Middle frontal gyrus (tissue), 1 donor: ENCODE data around the gene ENOPH1.

Experiments used
- DNase-seq: peaks from one replicate; pipeline ENCODE4 v3.0.0-alpha.2; 2015; ENCODE audit warnings: low spot score; ENCODE audit errors: extremely low spot score

ENOPH1 gene

DNA sequence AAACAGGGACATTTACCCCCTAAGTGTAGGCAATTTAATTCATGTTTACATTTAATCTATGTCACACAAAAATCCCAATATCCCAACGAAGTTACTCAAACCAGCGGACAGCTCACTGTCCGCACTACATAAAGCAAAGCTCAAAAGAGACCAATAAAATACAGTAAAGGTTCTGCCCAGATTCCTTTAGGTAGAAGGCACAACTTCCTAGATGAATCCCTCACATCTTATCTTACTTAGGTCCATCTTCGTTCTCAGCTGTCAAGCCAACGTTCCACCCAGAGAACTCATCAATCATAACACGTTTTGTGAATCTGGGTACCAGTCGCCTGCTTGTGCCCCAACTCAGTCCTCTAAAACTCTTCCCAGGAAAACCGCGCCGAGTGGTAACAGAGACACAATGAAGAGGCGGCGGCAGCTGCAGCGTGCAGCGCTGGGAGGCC, 1.8 kb upstream of the ENOPH1 start:
- DNase-seq = no peak

GRCh38 chr4:82428969-82429727, 1.2 kb upstream of the ENOPH1 start:
- DNase-seq = peak; percentile 91

GRCh38 chr4:82429728-82430192, 630 bp upstream of the ENOPH1 start:
- peak; percentile 20 for DNase-seq

- no peak for DNase-seq
Measured at GRCh38 chr4:82430964-82431745, 765 bp downstream of the ENOPH1 start.

DNA sequence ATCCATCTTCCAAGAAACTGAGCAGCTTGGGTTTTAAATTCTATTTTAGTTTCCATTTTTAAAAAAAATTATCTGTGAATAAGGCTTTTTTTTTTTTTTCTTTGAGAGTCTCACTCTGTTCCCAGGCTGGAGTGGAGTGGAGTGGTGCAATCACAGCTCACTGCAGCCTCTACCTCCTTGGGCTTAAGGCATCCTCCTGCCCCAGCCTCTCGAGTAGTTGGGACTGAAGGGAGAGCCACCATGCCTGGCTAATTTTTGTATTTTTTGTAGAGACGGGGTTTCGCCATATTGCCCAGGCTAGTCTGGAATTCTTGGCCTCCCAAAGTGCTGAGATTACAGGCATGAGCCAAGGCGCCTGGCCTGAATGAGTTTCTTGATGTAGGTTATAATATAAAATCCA, 1.4 kb downstream of the ENOPH1 start:
- no peak for DNase-seq

GRCh38 chr4:82432596-82432995, 2.2 kb downstream of the ENOPH1 start:
- no peak for DNase-seq

- no peak for DNase-seq
Measured at GRCh38 chr4:82433791-82434190, 3.4 kb downstream of the ENOPH1 start.

- no peak for DNase-seq
Measured at GRCh38 chr4:82434949-82435348, 4.6 kb downstream of the ENOPH1 start.

DNA sequence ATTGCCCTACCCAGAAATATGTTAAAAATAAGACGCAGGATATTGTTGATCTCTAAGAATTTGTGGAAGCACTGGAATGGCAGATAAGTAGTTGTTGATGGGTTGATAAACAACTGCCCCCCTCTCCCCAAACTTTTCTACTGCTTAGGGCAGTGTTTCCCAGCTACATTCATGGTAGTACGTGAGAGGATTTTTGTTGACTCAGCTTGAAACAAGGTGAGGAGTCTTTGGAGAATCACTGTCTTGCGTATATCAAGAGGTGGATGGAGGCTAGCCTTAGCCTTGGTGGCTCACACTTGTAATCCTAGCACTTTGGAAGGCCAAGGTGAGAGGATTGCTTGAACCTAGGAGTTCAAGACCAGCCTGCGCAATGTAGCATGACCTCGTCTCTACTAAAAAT, 5.7 kb downstream of the ENOPH1 start:
- no peak for DNase-seq

- no peak for DNase-seq
Measured at GRCh38 chr4:82436780-82437179, 6.4 kb downstream of the ENOPH1 start.

- DNase-seq = no peak
Measured at GRCh38 chr4:82437285-82438005, 7.1 kb downstream of the ENOPH1 start.

DNA sequence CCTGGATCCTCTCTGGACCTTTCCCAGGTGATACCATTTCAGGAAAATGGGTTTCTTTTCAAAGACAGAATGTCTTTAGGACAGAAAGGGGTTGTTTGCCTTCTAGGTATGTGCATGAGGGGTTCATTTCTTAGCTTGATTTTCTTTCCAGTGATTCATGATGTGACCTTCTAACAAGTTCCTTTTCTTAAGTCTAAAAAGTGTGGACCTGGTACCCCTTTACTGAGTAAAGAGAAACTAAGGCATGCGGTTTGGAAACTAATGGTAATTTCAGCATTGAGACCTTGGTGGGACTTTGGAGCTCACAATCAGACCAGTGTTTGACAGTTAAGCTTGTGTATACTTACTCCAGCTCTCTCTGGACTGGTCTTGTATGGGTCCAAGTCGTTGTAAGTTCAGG, 8.7 kb downstream of the ENOPH1 start:
- DNase-seq = no peak

DNA sequence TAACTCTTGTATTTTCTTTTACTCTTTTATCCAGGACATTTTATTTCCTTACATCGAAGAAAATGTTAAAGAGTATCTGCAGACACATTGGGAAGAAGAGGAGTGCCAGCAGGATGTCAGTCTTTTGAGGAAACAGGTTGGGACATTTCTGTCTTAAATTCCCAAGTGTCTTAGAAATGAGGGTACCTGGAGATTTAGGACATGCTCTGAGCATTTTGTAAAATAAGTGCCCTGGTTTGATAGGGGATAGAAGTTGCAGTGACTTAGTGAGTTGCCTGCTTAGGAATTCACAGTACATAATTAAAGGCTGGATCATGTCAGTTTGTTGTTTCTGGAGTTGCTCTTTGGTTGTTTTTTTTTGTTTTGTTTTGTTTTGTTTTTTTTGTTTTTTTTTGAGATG, 17.5 kb downstream of the ENOPH1 start:
- DNase-seq = no peak

GRCh38 chr4:82450966-82451755, 20.8 kb downstream of the ENOPH1 start:
- DNase-seq = no peak

DNA sequence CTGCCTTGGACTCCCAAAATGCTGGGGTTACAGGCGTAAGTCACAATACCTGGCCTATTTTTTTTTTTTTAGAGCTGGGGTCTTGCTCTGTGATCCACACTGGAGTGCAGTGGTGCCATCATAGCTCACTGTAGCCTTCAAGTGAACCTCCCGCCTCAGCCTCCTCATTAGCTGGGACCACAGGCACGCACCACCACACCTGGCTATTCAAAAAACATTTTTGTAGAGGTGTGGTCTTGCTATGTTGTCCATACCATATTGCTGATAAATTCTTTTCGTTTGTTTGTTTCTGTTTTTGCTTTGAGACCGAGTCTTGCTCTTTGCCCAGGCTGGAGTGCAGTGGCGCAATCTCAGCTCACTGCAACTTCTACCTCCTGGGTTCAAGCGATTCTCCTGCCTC, 21.6 kb downstream of the ENOPH1 start:
- DNase-seq = no peak

DNA sequence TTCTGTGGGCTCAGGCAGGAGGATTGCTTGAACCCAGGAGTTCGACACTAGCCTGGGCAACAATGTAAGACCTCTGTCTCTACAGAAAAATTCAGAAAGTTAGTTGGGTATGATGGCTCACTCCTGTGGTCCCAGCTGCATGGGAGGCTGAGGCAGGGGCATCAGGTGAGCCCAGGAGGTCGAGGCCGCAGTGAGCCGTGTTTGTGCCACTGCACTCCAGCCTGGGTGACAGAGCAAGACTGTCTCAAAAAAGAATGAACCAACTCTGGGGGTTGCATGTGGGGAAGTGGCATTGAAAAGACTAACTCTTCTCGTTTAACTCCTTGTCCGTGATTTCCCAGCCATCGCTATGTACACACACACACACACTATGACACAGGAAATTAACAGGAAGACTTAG, 26.9 kb downstream of the ENOPH1 start:
- DNase-seq = no peak

GRCh38 chr4:82458729-82459128, 28.3 kb downstream of the ENOPH1 start:
- no peak for DNase-seq

- DNase-seq = no peak
Measured at GRCh38 chr4:82461710-82462109, 31.3 kb downstream of the ENOPH1 start.

GRCh38 chr4:82462415-82462831, 32.0 kb downstream of the ENOPH1 start:
- DNase-seq = peak; percentile 83

DNA sequence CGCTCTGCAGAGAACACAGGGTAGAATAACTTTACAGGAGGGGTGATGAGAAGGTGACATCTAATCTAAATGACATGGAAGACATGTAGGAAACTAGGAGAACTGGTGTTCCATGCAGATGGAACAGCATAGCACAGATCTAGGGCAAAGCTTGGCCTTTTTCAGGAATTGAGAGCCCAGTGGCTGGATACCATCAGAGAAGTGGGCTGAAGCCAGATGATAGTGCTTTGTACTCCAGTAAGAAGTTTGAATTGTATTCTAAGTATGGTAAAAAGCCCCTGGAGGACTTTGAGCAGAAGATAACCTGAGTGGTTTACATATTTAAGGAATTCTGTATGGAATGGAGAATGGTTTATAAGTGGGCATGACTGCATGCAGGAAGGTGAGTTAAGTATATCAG, 32.8 kb downstream of the ENOPH1 start:
- DNase-seq = no peak

GRCh38 chr4:82467471-82467870, 37.1 kb downstream of the ENOPH1 start:
- no peak for DNase-seq
